Smooth muscle cell (in vitro differentiated cells): Measurements from ENCODE around the gene ARF6. TPM values are rescaled to one million over a fixed set of nuclear protein-coding genes. Genes with fewer than 3 reads are reported as not detected.

Experiments
- DNase-seq: peaks from one replicate; lab custom pipeline; 2025; ENCODE audit not compliant: unreplicated experiment; lab: John Stamatoyannopoulos, UW
- H2AFZ ChIP-seq: fragments of 200-600 bp; sonication (generic); 2 replicates; pipeline ENCODE4 v1.6.0; 2016; ENCODE audit warnings: antibody characterized with exemption, low read depth, mild to moderate bottlenecking
- H3F3A ChIP-seq: fragments of 200-600 bp; sonication (generic); 2 replicates; pipeline ENCODE4 v1.6.0; 2017; ENCODE audit warnings: antibody characterized with exemption, low read depth
- H3K27ac ChIP-seq: fragments of 200-600 bp; sonication (generic); 2 replicates; pipeline ENCODE4 v1.5.1; 2016; ENCODE audit warnings: low read depth, mild to moderate bottlenecking
- H3K27me3 ChIP-seq: fragments of 200-600 bp; sonication (generic); 2 replicates; pipeline ENCODE4 v1.6.1; 2016; ENCODE audit warnings: low read depth, mild to moderate bottlenecking
- H3K36me3 ChIP-seq: fragments of 200-600 bp; sonication (generic); 2 replicates; pipeline ENCODE4 v1.5.1; 2016; ENCODE audit warnings: low read depth
- H3K4me1 ChIP-seq: fragments of 200-600 bp; sonication (generic); 2 replicates; pipeline ENCODE4 v1.5.1; 2016; ENCODE audit warnings: low read depth
- H3K4me2 ChIP-seq: fragments of 200-600 bp; sonication (generic); 2 replicates; pipeline ENCODE4 v1.6.0; 2016; ENCODE audit warnings: mild to moderate bottlenecking
- H3K4me3 ChIP-seq: fragments of 200-600 bp; sonication (generic); 2 replicates; pipeline ENCODE4 v1.5.1; 2016; ENCODE audit warnings: mild to moderate bottlenecking
- H3K79me2 ChIP-seq: fragments of 200-600 bp; sonication (generic); 2 replicates; pipeline ENCODE4 v1.6.0; 2016; ENCODE audit warnings: low read depth, mild to moderate bottlenecking
- H3K9ac ChIP-seq: fragments of 200-600 bp; sonication (generic); 2 replicates; pipeline ENCODE4 v1.6.0; 2016; ENCODE audit warnings: low read depth
- H3K9me3 ChIP-seq: fragments of 200-600 bp; sonication (generic); replicated peaks from 2 replicates; pipeline ENCODE4 v1.5.1; 2016; ENCODE audit warnings: low read depth
- H4K20me1 ChIP-seq: fragments of 200-600 bp; sonication (generic); 2 replicates; pipeline ENCODE4 v1.6.0; 2016; ENCODE audit warnings: low read depth
- CTCF ChIP-seq: fragments of 200-600 bp; sonication (generic); IDR thresholded peaks from 2 replicates; pipeline ENCODE4 v1.5.1; 2017; ENCODE audit warnings: borderline replicate concordance, mild to moderate bottlenecking, antibody characterized with exemption; ENCODE audit not compliant: insufficient read depth, poor library complexity, severe bottlenecking
- WGBS: methylation state at CpG from one replicate; pipeline ENCODE4 v1.1.7; 2016; ENCODE audit warnings: low lambda C conversion rate; 5-methylcytosine and 5-hydroxymethylcytosine counted together
- polyA plus RNA-seq: library from polyadenylated mRNA; unstranded; fragments of >200 nt; fragmentation: Nextera tagmentation; extraction: Ambion mirVana; gene quantifications from 2 replicates; pipeline ENCODE4 v1.2.1, GENCODE V29; 2016
- total RNA-seq: library from RNA; depleted of rRNA; stranded (reverse); fragments of >200 nt; gene quantifications from 2 replicates; pipeline ENCODE4 v1.2.3, GENCODE V29; 2014

ARF6 gene
- total and polyA plus RNA-seq, 2 experiments from 2014 or later: 59.8 to 68.7 TPM

GRCh38 chr14:49880267-49881064 lies 12.4 kb upstream of the ARF6 start:
- Histone ChIP-seq H3K4me3 (no peak overlapping the region), H3K27ac (no peak overlapping the region), H3K36me3 (no peaks in the 10 kb centered on the region), H3K9ac (no peak overlapping the region), H3K79me2 (no peaks in the 10 kb centered on the region), H3K4me2 (no peak overlapping the region), H3K27me3 (no peaks in the 10 kb centered on the region), H3K4me1 (no peaks in the 10 kb centered on the region), H4K20me1 (no peaks in the 10 kb centered on the region), H2AFZ (no peak overlapping the region), H3F3A (no peaks in the 10 kb centered on the region), H3K9me3 (no peaks in the 10 kb centered on the region)
- WGBS: 72% methylated on average over 9 of the region's 9 CpGs
- DNase-seq: no peak
- TF ChIP-seq CTCF: no peak

- H3K9me3 ChIP-seq: no peaks in the 10 kb centered on the region
- 67% methylated on average over 4 of the region's 4 CpGs for WGBS
- no peaks in the 10 kb centered on the region for H3F3A ChIP-seq
- H3K4me2 ChIP-seq: no peak overlapping the region
- no peaks in the 10 kb centered on the region for H3K79me2 ChIP-seq
- DNase-seq: no peak
- H2AFZ ChIP-seq: peak overlapping the region; percentile 54
- H4K20me1 ChIP-seq: no peaks in the 10 kb centered on the region
- H3K27me3 ChIP-seq: no peaks in the 10 kb centered on the region
- no peak overlapping the region for H3K9ac ChIP-seq
- H3K27ac ChIP-seq: no peak overlapping the region
- H3K36me3 ChIP-seq: no peaks in the 10 kb centered on the region
- H3K4me1 ChIP-seq: no peaks in the 10 kb centered on the region
- H3K4me3 ChIP-seq: no peak overlapping the region
- no peak for TF ChIP-seq CTCF
Measured at GRCh38 chr14:49881350-49882001, 11.4 kb upstream of the ARF6 start.

GRCh38 chr14:49882826-49883694 lies 9.8 kb upstream of the ARF6 start:
- no peaks in the 10 kb centered on the region for H4K20me1 ChIP-seq
- H3K79me2 ChIP-seq: no peaks in the 10 kb centered on the region
- H3K27me3 ChIP-seq: no peaks in the 10 kb centered on the region
- H2AFZ ChIP-seq: no peak overlapping the region
- DNase-seq: no peak
- no peaks in the 10 kb centered on the region for H3F3A ChIP-seq
- H3K36me3 ChIP-seq: no peaks in the 10 kb centered on the region
- H3K4me1 ChIP-seq: no peaks in the 10 kb centered on the region
- H3K9ac ChIP-seq: no peak overlapping the region
- WGBS: 88% methylated on average over 18 of the region's 18 CpGs
- no peak overlapping the region for H3K27ac ChIP-seq
- no peak for TF ChIP-seq CTCF
- H3K4me3 ChIP-seq: no peak overlapping the region
- H3K9me3 ChIP-seq: no peaks in the 10 kb centered on the region
- H3K4me2 ChIP-seq: no peak overlapping the region
